ENCODE measurements around the gene PRPF40A.

PRPF40A gene

GRCh38 chr2:152716805-152717227 is 445 bp downstream of the PRPF40A start:
- DNase-seq, result peak; percentile 85

DNA sequence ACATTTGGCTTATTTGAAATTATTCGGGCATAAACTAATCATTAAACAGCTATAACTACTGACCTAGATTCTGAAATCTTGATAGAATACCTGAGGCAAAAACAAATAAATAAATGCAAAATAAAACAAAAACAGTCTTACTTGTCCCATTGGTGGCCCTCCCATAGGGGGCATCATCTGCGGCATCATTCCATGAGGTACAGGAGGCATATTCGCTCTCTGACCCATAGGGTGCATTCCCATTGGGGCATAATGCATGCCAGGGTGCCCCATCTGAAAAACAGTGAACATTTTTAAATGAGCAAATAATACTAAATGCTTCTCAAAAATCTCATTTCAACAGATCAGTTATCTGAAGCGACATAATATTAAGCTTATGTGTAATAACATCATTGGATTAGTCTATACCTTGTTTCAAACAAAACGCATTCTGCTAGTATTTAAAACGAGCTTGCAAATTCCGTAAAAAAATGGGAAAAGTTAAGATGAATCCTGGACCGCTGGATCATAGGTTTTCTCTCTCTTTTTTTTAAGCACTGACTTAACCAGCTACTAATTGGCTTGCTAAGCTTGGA is 1.3 kb downstream of the PRPF40A start:
- peak; percentile 76 for DNase-seq

- no peak for DNase-seq
Observed at GRCh38 chr2:152715112-152715511, 2.1 kb downstream of the PRPF40A start.

DNA sequence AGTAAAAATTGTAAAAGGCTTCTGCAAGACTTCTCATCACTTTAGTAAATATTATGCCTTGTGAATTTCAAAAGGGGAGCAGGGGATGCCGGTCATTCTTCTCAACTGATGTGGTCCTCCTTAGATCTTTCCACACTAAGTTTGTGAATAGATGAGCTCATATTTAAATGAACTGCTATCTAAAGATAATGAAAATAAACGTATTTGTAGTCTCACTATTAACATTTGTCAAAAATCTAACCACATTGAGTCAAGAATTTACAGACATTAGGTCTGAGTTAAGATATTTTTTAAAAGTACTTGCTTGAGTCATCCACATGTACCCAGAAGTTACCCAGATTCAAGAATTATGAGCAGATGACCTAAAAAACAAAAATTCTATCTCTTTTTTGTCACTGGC is 6.5 kb downstream of the PRPF40A start:
- DNase-seq, result no peak

DNA sequence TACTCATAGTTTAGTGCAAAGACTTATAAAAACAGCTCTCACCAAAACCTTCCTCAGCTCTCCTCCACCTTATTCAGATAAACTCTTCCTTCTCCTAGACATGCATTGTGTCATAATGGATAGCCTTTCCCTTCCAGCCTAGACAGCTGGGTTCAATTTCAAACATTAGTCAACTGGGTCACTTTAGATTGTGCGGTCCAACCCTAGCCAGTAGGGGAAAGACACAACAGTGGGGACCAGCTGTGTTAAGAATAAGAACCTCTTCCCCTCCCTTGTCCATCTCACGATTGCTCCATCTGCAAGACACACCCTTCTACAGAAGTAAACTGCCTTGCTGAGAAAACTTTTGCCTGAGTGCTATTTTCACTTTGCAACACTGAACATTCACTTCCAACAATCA is 8.5 kb downstream of the PRPF40A start:
- no peak for DNase-seq

DNA sequence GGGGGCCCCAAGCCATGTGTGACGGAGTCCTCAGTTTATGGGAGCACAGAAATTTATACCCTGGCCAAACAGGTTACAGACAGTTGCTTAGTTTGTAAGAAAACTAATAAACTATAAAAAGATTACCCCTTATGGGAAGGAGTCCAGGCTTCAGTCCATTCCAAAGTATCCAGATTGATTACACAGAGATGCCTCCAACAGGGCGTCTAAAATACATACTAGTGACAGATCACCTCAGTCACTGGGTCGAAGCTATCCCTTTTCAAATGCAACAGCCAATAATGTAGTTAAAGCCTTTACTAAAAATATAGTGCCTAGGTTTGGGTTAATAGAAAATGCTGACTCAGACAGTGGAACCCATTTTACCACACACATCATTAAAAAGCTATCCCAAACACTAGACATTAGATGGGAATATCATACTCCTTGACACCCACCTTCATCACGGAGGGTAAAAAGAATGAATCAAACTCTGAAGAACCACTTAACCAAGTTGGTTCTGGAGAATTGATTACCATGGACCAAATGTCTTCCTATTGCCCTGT is 10.7 kb downstream of the PRPF40A start:
- DNase-seq, result no peak

DNA sequence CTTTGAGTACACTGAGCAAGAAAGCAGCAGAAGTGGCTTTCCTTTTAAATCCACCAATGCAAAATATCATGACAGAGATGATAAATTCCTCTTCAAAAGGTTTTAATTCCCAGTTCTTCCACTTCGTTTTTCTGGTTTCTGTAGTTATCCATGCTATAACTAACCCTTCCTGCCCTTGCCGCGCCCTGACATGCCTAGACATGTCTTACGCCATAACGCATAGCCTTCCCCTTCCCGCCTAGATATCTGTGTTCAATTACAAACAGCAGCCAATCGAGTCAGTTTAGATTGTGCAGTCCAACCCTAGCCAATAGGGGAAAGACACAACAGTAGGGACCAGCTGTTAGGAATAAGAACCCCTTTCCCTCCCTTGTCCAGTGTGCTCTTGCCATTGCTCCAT is 16.1 kb downstream of the PRPF40A start:
- no peak for DNase-seq

GRCh38 chr2:152696476-152696875 is 20.8 kb downstream of the PRPF40A start:
- DNase-seq, result no peak

DNA sequence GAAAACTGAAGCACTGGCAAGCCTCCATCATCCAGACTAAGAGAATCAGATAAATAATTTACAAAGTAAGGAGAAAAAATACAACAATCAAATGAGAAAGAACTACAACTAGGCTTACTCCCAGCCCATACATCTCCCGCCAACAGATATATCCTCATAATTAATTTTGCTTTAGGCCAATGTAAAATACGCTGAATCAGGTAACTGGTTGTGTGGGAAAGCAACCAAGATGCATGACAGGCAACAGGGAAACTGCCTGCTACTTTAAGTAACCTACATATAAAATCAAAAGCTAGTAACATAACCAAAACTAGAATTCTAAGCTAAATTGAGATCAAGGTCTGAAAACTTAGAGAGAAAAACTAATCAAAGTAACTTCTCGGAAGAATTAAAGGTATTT is 21.5 kb downstream of the PRPF40A start:
- no peak for DNase-seq

GRCh38 chr2:152694161-152694661 is 23.1 kb downstream of the PRPF40A start:
- DNase-seq, result peak; percentile 93

DNA sequence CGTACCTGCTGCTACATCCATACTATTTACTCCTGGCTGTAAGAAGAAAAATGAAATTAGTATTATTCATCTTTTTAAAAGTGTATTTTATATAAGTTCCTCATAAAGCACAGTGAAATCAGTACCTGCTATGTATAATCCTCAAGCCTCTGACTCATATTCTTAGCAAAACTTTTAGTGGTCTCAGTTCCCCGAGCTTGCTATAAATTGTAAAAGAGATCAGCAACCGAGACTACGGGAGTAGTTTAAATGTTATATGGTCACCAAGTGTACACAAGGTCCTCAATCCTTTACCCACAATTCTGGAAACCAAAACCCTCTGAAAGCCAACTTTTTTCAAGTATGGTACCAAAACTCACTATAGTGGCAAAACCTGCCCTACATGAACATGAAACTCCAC is 24.2 kb downstream of the PRPF40A start:
- no peak for DNase-seq

DNA sequence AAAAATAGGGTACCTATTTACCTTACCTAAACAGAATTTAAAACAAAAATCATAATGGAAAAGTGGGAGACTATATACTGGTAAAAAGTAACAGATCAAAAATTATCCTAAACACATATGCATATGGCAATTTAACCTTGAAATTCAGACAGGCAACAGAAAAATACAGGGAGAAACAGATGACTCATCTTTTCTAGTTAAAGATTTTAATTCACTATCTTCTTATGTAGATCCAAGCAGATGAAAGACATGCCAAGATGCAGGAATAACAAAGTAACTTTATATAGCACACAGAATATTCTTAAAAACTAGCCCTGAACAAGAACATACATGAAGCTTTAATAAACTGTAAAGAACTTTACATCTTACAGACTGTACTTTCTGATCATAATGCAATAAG is 30.9 kb downstream of the PRPF40A start:
- DNase-seq, result no peak

GRCh38 chr2:152683400-152683799 is 33.9 kb downstream of the PRPF40A start:
- no peak for DNase-seq

- no peak for DNase-seq
Observed at GRCh38 chr2:152682663-152683062, 34.6 kb downstream of the PRPF40A start.

- DNase-seq, result no peak
Observed at GRCh38 chr2:152678808-152679207, 38.5 kb downstream of the PRPF40A start.

- no peak for DNase-seq
Observed at GRCh38 chr2:152676461-152676860, 40.8 kb downstream of the PRPF40A start.

DNA sequence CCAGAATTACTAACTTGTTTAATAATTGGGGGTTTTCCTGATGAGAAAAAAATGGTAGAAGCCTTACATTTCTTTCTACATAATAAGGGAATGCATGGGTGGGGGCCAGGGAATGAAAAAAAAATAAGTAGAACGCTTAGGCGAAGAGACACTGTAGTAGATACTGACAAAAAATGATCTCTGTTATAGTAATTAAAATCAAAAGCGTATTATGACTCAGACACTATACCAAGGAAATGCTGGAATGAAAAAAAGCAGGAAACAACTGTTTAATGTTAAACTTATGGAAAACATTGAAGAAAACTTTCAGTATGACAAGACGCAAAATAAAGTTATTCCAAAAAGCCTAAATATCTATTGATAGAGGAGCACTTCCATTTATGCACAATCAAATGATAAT is 42.9 kb downstream of the PRPF40A start:
- no peak for DNase-seq

DNA sequence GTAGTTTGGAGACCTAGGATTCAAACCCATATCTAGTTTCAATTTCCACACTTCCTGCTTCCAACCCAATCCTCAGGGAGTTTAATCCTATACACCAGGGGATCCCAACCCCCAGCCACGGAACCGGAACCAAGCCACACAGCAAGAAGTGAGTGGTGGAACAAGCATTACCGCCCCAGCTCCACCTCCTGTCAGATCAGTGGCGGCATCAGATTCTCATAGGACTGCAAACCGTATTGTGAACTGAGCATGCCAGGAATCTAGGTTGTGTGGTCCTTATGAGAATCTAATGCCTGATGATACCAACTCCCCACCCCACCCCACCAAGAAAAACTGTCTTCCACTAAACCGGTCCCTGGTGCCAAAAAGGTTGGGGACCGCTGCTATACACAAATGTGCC is 52.5 kb downstream of the PRPF40A start:
- no peak for DNase-seq

- no peak for DNase-seq
Observed at GRCh38 chr2:152661076-152661475, 56.2 kb downstream of the PRPF40A start.

DNA sequence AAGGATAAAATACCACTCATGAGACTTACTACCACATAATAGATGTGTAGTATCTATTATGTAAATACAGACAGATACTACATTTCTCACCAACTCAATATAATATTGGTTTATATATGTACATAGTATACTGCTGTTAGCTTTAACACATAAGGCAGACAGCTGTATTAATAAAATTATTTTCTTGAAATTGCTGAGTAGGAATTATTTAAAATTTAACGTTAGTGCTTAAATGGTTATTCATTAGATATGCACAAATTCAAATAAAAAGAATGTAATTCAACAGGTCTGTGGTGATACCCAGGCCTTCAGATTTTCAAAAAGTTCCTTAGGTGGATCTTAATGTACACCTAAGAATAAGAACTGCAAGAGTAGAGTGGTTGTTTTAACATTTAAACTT is 59.0 kb downstream of the PRPF40A start:
- DNase-seq, result no peak

GRCh38 chr2:152657043-152657442 is 60.2 kb downstream of the PRPF40A start:
- no peak for DNase-seq

GRCh38 chr2:152655880-152656279 is 61.4 kb downstream of the PRPF40A start:
- no peak for DNase-seq

DNA sequence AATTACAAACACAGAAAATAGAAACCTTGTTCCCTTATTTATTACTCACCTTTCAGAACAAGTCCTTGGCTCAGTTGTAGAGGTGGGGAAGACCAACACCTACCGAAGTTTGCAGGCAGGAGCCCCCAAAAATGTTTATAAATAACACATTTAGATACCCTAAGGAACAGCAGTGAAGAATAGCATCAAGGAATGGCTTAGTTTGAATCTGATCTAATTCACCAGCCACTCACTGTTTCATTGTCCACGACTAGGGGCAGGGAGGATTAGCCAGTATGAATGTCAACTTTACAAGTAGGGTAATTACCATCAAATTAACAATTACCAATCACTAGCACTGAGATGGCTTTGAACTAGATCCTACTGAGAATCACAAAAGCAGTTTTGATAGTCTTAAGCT is 65.4 kb downstream of the PRPF40A start:
- no peak for DNase-seq

GRCh38 chr2:152650768-152651371 is 66.4 kb downstream of the PRPF40A start:
- no peak for DNase-seq

GRCh38 chr2:152649997-152650396 is 67.3 kb downstream of the PRPF40A start:
- DNase-seq, result no peak

All from OCI-M1 (cell line).